SK-N-SH (cell line): Measurements from ENCODE around the gene MYO7A.

ENCODE experiments used
- POLR2AphosphoS5 ChIP-seq: IDR thresholded peaks from 2 replicates; pipeline ENCODE4 v1.6.1; 2012; ENCODE audit warnings: low read depth, low read length
- TF ChIP-seq, protein P1 (sequence below): fragments of 200-600 bp; sonication (generic); IDR thresholded peaks from 2 replicates; pipeline ENCODE4 v1.6.1; 2017; ENCODE audit warnings: antibody characterized with exemption, mild to moderate bottlenecking, moderate library complexity

DNA sequence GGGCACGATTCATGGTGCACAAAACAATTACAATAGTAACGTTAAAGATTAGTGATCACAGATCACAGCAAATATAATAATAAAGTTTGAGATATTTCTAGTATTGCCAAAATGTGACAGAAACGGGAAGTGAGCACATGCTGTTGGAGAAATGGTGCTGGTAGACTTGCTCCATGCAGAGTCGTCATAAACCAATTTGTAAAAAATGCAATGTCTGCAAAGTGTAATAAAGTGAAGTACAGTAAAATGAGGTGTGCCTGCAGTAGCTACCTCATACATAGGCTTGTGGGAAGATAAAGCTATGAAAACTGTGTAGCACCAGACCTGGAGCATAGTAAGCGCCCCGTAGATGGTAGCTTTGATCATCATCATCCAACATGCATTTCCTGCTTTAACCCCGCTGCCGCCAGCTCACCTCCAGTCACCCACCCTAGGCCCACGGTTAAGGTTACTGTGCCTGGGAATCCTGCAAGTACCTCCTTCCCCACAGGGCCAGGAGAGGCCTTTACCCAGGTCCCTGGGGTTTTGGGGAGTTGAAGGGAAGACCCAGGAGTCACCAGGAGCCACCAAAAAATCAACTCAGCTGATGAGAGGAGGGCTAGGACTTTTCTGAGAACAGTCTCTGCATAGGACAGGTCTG lies 59.2 kb downstream of the MYO7A start:
- TF ChIP-seq, protein P1, sequence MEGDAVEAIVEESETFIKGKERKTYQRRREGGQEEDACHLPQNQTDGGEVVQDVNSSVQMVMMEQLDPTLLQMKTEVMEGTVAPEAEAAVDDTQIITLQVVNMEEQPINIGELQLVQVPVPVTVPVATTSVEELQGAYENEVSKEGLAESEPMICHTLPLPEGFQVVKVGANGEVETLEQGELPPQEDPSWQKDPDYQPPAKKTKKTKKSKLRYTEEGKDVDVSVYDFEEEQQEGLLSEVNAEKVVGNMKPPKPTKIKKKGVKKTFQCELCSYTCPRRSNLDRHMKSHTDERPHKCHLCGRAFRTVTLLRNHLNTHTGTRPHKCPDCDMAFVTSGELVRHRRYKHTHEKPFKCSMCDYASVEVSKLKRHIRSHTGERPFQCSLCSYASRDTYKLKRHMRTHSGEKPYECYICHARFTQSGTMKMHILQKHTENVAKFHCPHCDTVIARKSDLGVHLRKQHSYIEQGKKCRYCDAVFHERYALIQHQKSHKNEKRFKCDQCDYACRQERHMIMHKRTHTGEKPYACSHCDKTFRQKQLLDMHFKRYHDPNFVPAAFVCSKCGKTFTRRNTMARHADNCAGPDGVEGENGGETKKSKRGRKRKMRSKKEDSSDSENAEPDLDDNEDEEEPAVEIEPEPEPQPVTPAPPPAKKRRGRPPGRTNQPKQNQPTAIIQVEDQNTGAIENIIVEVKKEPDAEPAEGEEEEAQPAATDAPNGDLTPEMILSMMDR: no peak
- TF ChIP-seq POLR2AphosphoS5: no peak
